Measurements from ENCODE around the gene CAMKMT. TPM values are rescaled to one million over a fixed set of nuclear protein-coding genes. Genes with fewer than 3 reads are reported as not detected.

Gene CAMKMT
- total and polyA plus RNA-seq, 10 donors, result 4.1 to 26.1 (median 11.0) TPM

- WGBS, 5 donors, result 73 to 88% (median 81%) methylated on average over 1 of the region's 1 CpG
- no peak overlapping the region for H3K27ac ChIP-seq
- TF ChIP-seq, protein P1, sequence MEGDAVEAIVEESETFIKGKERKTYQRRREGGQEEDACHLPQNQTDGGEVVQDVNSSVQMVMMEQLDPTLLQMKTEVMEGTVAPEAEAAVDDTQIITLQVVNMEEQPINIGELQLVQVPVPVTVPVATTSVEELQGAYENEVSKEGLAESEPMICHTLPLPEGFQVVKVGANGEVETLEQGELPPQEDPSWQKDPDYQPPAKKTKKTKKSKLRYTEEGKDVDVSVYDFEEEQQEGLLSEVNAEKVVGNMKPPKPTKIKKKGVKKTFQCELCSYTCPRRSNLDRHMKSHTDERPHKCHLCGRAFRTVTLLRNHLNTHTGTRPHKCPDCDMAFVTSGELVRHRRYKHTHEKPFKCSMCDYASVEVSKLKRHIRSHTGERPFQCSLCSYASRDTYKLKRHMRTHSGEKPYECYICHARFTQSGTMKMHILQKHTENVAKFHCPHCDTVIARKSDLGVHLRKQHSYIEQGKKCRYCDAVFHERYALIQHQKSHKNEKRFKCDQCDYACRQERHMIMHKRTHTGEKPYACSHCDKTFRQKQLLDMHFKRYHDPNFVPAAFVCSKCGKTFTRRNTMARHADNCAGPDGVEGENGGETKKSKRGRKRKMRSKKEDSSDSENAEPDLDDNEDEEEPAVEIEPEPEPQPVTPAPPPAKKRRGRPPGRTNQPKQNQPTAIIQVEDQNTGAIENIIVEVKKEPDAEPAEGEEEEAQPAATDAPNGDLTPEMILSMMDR (IDR thresholded peaks at IDR 0.05 in 8 of 11, conservative IDR thresholded peaks at IDR 0.05 in 3 of 11), result no peak
- no peak for TF ChIP-seq POLR2AphosphoS5 (IDR thresholded peaks at IDR 0.05)
- no peak for TF ChIP-seq POLR2A (IDR thresholded peaks at IDR 0.05)
- H3K27me3 ChIP-seq (replicated peaks in 1 of 7), result no peaks in the 10 kb centered on the region
- no peaks in the 10 kb centered on the region for H3K36me3 ChIP-seq
- H3K9me3 ChIP-seq, result peaks cover 0 to 27% (median 8%) of the 10 kb centered on the region in 8 donors
- DNase-seq, result no peak
- intact Hi-C loops (cut with DNase I; ENCODE audit: low total_unique reads), result no loop called here
- no peaks in the 10 kb centered on the region for H3K4me1 ChIP-seq
- H3K4me3 ChIP-seq, result no peak overlapping the region
Measured at GRCh38 chr2:44628297-44628696, 266.6 kb downstream of the CAMKMT start.

DNA sequence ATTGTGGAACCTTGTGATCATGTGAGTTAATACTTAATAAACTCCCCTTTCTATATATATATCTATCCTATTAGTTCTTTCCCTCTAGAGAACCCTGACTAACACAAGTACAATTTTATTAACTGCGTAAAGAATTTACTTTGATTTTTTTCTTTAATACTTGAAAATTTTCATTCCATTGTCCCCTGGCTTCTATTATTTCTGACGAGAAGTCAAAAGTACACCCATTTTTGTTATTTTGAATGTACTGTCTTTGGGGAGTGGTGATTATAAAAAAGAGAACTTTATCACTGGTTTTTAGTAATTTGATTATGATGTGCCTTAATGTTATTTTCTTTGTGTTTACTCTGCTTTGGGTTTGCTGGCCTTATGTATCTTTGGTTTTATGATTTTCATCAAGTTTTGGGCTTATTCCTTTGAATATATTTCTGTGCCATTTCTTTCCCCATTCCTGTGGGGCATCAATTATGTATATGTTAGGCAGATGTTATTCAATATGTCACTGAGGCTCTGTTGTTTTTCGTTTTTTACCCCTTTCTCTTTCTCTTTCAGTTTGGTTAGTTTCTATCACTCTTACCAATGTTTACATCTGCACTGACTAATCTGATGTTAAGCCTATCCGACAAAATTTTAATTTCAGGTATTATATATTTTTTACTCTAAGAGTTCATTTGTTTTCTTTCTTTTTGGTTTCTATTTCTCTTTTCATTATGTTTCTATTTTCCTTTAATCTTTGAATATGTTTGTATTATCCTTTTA lies 271.4 kb downstream of the CAMKMT start:
- no peak overlapping the region for H3K4me3 ChIP-seq
- H3K36me3 ChIP-seq, result no peaks in the 10 kb centered on the region
- intact Hi-C loops (cut with DNase I; ENCODE audit: low total_unique reads), result no loop called here
- no peak overlapping the region for H3K27ac ChIP-seq
- no peaks in the 10 kb centered on the region for H3K4me1 ChIP-seq
- TF ChIP-seq, protein P1 (IDR thresholded peaks at IDR 0.05 in 8 of 11, conservative IDR thresholded peaks at IDR 0.05 in 3 of 11), result no peak
- TF ChIP-seq POLR2AphosphoS5 (IDR thresholded peaks at IDR 0.05) (no peak), POLR2A (IDR thresholded peaks at IDR 0.05) (no peak)
- DNase-seq, result no peak
- WGBS, 5 donors, result 89 to 94% (median 91%) methylated on average over 4 of the region's 4 CpGs
- no peaks in the 10 kb centered on the region for H3K27me3 ChIP-seq (replicated peaks in 1 of 7)
- H3K9me3 ChIP-seq, result peaks cover 0 to 23% (median 8%) of the 10 kb centered on the region in 8 donors

- TF ChIP-seq POLR2A (IDR thresholded peaks at IDR 0.05) (no peak), POLR2AphosphoS5 (IDR thresholded peaks at IDR 0.05) (no peak)
- TF ChIP-seq, protein P1 (IDR thresholded peaks at IDR 0.05 in 8 of 11, conservative IDR thresholded peaks at IDR 0.05 in 3 of 11), result no peak
- no peaks in the 10 kb centered on the region for H3K27me3 ChIP-seq (replicated peaks in 1 of 7)
- WGBS, 5 donors, result 87 to 96% (median 94%) methylated on average over 2 of the region's 2 CpGs
- no peaks in the 10 kb centered on the region for H3K36me3 ChIP-seq
- no peak overlapping the region for H3K27ac ChIP-seq
- intact Hi-C loops (cut with DNase I; ENCODE audit: low total_unique reads), result no loop called here
- peaks cover 0 to 4% (median 0%) of the 10 kb centered on the region in 6 donors for H3K4me1 ChIP-seq
- DNase-seq, result no peak
- H3K9me3 ChIP-seq, result peaks cover 0 to 20% (median 8%) of the 10 kb centered on the region in 8 donors
- H3K4me3 ChIP-seq, result no peak overlapping the region
Measured at GRCh38 chr2:44635725-44636124, 274.0 kb downstream of the CAMKMT start.

- Histone ChIP-seq H3K4me3 (no peak overlapping the region), H3K9me3 (peaks cover 0 to 8% (median 0%) of the 10 kb centered on the region in 8 donors), H3K36me3 (no peaks in the 10 kb centered on the region), H3K27me3 (replicated peaks in 1 of 7) (no peaks in the 10 kb centered on the region), H3K27ac (no peak overlapping the region), H3K4me1 (peaks cover 0 to 4% (median 0%) of the 10 kb centered on the region in 6 donors)
- intact Hi-C loops (cut with DNase I; ENCODE audit: low total_unique reads), result no loop called here
- TF ChIP-seq POLR2AphosphoS5 (IDR thresholded peaks at IDR 0.05), result no peak
- TF ChIP-seq POLR2A (IDR thresholded peaks at IDR 0.05), result no peak
- TF ChIP-seq, protein P1 (IDR thresholded peaks at IDR 0.05 in 8 of 11, conservative IDR thresholded peaks at IDR 0.05 in 3 of 11), result no peak
- 65 to 77% (median 71%) methylated on average over 4 of the region's 4 CpGs for WGBS, 5 donors
- DNase-seq, result no peak
Measured at GRCh38 chr2:44638649-44639048, 276.9 kb downstream of the CAMKMT start.

Measured in spleen (tissue), 11 donors.